Measurements from ENCODE around the gene PATL1.

PATL1 gene

GRCh38 chr11:59676205-59676604 lies 7.4 kb upstream of the PATL1 start:
- H3K27me3 ChIP-seq: no peaks in the 10 kb centered on the region
- no peaks in the 10 kb centered on the region for H3K9me3 ChIP-seq (replicated peaks in 1 of 11)
- no peak for TF ChIP-seq Cebpa-rat (IDR thresholded peaks at IDR 0.05)
- H4K20me1 ChIP-seq: no peaks in the 10 kb centered on the region
- H3K9ac ChIP-seq: no peak overlapping the region
- peaks cover 0 to 6% (median 0%) of the 10 kb centered on the region in 10 experiments; a peak in 3 of 20 replicates for H3K4me1 ChIP-seq
- no peak overlapping the region for H3K27ac ChIP-seq
- H3K4me3 ChIP-seq: no peak overlapping the region
- H3K4me2 ChIP-seq: no peak overlapping the region
- no peaks in the 10 kb centered on the region for H3K36me3 ChIP-seq

DNA sequence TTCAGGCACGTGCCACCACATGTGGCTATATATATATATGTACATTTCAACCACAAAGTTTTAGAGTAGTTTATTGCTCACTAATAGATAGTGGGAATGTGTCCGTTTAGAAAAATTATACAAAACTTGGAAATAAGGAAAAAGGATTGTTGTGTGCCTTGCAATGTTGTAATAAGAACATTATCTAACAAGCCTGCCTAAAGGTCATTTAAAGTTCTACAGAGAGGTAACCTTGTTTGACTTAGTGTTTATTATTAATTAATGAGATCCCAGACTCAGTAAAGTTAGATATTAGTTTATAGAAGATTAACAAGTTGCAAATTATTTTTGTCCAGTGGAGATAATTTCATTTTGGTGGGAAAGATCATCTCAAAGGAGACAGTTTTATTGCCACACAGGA lies 5.5 kb upstream of the PATL1 start:
- H4K20me1 ChIP-seq: no peaks in the 10 kb centered on the region
- H3K27me3 ChIP-seq: no peaks in the 10 kb centered on the region
- H3K9ac ChIP-seq: no peak overlapping the region
- TF ChIP-seq Cebpa-rat (IDR thresholded peaks at IDR 0.05): no peak
- no peak overlapping the region for H3K4me3 ChIP-seq
- peaks cover 8 to 12% (median 10%) of the 10 kb centered on the region in 10 experiments; a peak in 19 of 20 replicates for H3K4me1 ChIP-seq
- no peaks in the 10 kb centered on the region for H3K9me3 ChIP-seq (replicated peaks in 1 of 11)
- no peaks in the 10 kb centered on the region for H3K36me3 ChIP-seq
- H3K27ac ChIP-seq: no peak overlapping the region
- no peak overlapping the region for H3K4me2 ChIP-seq

DNA sequence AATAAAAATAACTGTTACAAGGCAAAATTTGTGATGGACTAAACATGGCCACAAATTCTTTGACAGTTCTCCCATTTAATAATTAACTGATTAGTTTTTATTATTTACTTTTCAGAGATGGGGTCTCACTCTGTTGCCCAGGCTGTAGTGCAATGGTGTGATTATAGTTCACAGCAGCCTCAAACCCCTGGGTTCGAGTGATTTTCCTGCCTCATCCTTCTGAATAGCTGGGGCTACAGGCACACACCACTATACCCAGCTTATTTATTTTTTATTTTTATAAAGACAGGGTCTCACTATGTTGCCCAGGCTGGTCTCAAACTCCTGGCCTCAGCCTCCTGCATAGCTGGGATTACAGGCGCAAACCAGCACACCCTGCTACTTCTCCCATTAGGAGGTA lies 4.5 kb upstream of the PATL1 start:
- no peaks in the 10 kb centered on the region for H3K27me3 ChIP-seq
- H3K27ac ChIP-seq: no peak overlapping the region
- no peaks in the 10 kb centered on the region for H3K36me3 ChIP-seq
- no peak overlapping the region for H3K4me2 ChIP-seq
- H3K9me3 ChIP-seq (replicated peaks in 1 of 11): no peaks in the 10 kb centered on the region
- no peak for TF ChIP-seq Cebpa-rat (IDR thresholded peaks at IDR 0.05)
- no peak overlapping the region for H3K9ac ChIP-seq
- H3K4me3 ChIP-seq: no peak overlapping the region
- H4K20me1 ChIP-seq: peaks cover 0 to 1% (median 0%) of the 10 kb centered on the region in 11 experiments; a peak in 6 of 22 replicates
- H3K4me1 ChIP-seq: peaks cover 8 to 12% (median 10%) of the 10 kb centered on the region in 10 experiments; a peak in 19 of 20 replicates

GRCh38 chr11:59671471-59671870 lies 2.6 kb upstream of the PATL1 start:
- H4K20me1 ChIP-seq: peaks cover 0 to 19% (median 15%) of the 10 kb centered on the region in 11 experiments; a peak in 14 of 22 replicates
- no peak for TF ChIP-seq Cebpa-rat (IDR thresholded peaks at IDR 0.05)
- peaks cover 3 to 7% (median 4%) of the 10 kb centered on the region in 11 experiments for H3K36me3 ChIP-seq
- peaks cover 24 to 28% (median 26%) of the 10 kb centered on the region in 10 experiments for H3K4me1 ChIP-seq
- H3K4me3 ChIP-seq: no peak overlapping the region
- no peak overlapping the region for H3K9ac ChIP-seq
- no peak overlapping the region for H3K4me2 ChIP-seq
- no peak overlapping the region for H3K27ac ChIP-seq
- no peaks in the 10 kb centered on the region for H3K9me3 ChIP-seq (replicated peaks in 1 of 11)
- no peaks in the 10 kb centered on the region for H3K27me3 ChIP-seq

- H4K20me1 ChIP-seq: peaks cover 3 to 34% (median 24%) of the 10 kb centered on the region in 11 experiments; a peak in 18 of 22 replicates
- peak overlapping the region; percentile 76 to 98 (median 89) for H3K27ac ChIP-seq
Observed at GRCh38 chr11:59669611-59670009, 773 bp upstream of the PATL1 start.

GRCh38 chr11:59668188-59668949 lies 468 bp downstream of the PATL1 start:
- peaks cover 25 to 55% (median 28%) of the 10 kb centered on the region in 10 experiments for H3K4me1 ChIP-seq
- H3K27ac ChIP-seq: peak overlapping the region; percentile 76 to 98 (median 89)
- peak overlapping the region; percentile 77 to 93 (median 87) for H3K9ac ChIP-seq
- H3K9me3 ChIP-seq (replicated peaks in 1 of 11): no peaks in the 10 kb centered on the region
- no peaks in the 10 kb centered on the region for H3K27me3 ChIP-seq
- H3K36me3 ChIP-seq: peaks cover 34 to 38% (median 35%) of the 10 kb centered on the region in 11 experiments
- TF ChIP-seq Cebpa-rat (IDR thresholded peaks at IDR 0.05): no peak
- H3K4me2 ChIP-seq: peak overlapping the region; percentile 87 to 99 (median 95)
- peak overlapping the region; percentile 76 to 90 (median 84) for H3K4me3 ChIP-seq
- H4K20me1 ChIP-seq: peaks cover 7 to 46% (median 35%) of the 10 kb centered on the region in 11 experiments; a peak in 19 of 22 replicates

More at GRCh38 chr11:59669611-59670009, 773 bp upstream of the PATL1 start:
- no peaks in the 10 kb centered on the region for H3K9me3 ChIP-seq (replicated peaks in 1 of 11)
- peak overlapping the region; percentile 76 to 90 (median 84) for H3K4me3 ChIP-seq
- H3K4me1 ChIP-seq: peaks cover 25 to 44% (median 28%) of the 10 kb centered on the region in 10 experiments
- H3K9ac ChIP-seq: peak overlapping the region; percentile 77 to 93 (median 87)
- no peaks in the 10 kb centered on the region for H3K27me3 ChIP-seq
- peaks cover 22 to 26% (median 23%) of the 10 kb centered on the region in 11 experiments for H3K36me3 ChIP-seq
- TF ChIP-seq Cebpa-rat (IDR thresholded peaks at IDR 0.05): peak in 10 of 11 experiments; percentile 22 to 92 (median 51); a peak in 12 of 22 replicates
- peak overlapping the region; percentile 84 to 94 (median 88) for H3K4me2 ChIP-seq

GRCh38 chr11:59667812-59668187 lies 1.0 kb downstream of the PATL1 start:
- Histone ChIP-seq H3K4me1 (peaks cover 25 to 61% (median 28%) of the 10 kb centered on the region in 10 experiments), H4K20me1 (peaks cover 7 to 52% (median 39%) of the 10 kb centered on the region in 11 experiments; a peak in 19 of 22 replicates), H3K27ac (peak overlapping the region; percentile 75 to 98 (median 85); a peak in 20 of 22 replicates), H3K36me3 (peaks cover 38 to 44% (median 41%) of the 10 kb centered on the region in 11 experiments), H3K27me3 (no peaks in the 10 kb centered on the region), H3K4me3 (peak overlapping the region; percentile 76 to 90 (median 84)), H3K9me3 (replicated peaks in 1 of 11) (no peaks in the 10 kb centered on the region), H3K4me2 (peak overlapping the region; percentile 87 to 99 (median 95)), H3K9ac (peak overlapping the region; percentile 77 to 93 (median 87))
- no peak for TF ChIP-seq Cebpa-rat (IDR thresholded peaks at IDR 0.05)

DNA sequence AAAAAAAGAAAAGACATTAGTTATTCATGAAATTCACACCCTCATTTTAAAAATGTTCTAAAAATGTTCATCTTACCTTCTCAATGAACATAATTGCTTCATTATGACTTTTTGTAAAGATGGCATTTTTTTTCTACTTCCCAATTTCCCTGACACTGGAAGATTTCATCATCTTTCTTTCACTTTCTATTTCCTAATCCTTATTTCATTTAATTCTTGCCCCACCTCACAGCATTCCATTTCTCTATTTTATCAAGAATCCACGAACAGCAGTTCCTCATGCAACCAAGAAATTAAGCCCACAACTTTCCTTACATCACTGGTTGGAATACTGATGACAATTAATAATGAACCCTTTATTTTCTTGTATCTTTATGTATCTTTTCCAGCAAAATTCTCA lies 1.9 kb downstream of the PATL1 start:
- Histone ChIP-seq H3K4me2 (peak overlapping the region; percentile 87 to 99 (median 95)), H4K20me1 (peaks cover 7 to 60% (median 43%) of the 10 kb centered on the region in 11 experiments; a peak in 19 of 22 replicates), H3K9me3 (replicated peaks in 1 of 11) (no peaks in the 10 kb centered on the region), H3K4me1 (peaks cover 25 to 69% (median 28%) of the 10 kb centered on the region in 10 experiments), H3K9ac (peak overlapping the region in 10 of 11 experiments; percentile 6 to 93 (median 88); a peak in 12 of 22 replicates), H3K4me3 (peak overlapping the region in 7 of 10 experiments; percentile 7 to 90 (median 83); a peak in 9 of 20 replicates), H3K27me3 (no peaks in the 10 kb centered on the region), H3K27ac (peak overlapping the region in 6 of 11 experiments; percentile 78 to 98 (median 89); a peak in 7 of 22 replicates), H3K36me3 (peaks cover 46 to 52% (median 48%) of the 10 kb centered on the region in 11 experiments)
- TF ChIP-seq Cebpa-rat (IDR thresholded peaks at IDR 0.05): 0 out of 22 replicates have a peak, but pooled peaks of 1 of the 11 experiments have one; percentile 20

DNA sequence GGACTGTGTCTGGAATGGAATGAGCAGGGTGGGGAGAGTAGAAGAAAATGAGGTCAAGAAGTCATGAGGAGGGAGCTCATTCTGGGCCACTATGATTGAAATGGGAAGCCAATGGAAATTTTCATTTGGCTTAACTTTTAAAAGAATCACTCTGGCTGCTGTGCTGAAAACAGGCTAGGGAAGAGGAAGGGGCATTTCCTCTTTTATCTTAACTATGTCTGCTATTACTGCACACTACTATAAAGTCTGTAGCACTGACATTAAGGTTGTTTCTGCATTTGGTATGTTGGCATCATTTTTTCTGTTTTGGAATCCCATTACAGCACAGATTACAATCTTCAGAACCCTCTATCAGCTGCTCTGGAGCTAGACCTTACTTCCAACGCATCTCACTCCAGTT lies 8.2 kb downstream of the PATL1 start:
- H3K27ac ChIP-seq: 0 out of 22 replicates have a peak overlapping the region, but pooled peaks of 1 of the 11 experiments have one; percentile 7
- H4K20me1 ChIP-seq: peaks cover 24 to 99% (median 66%) of the 10 kb centered on the region in 11 experiments; a peak in 21 of 22 replicates
- no peak for TF ChIP-seq Cebpa-rat (IDR thresholded peaks at IDR 0.05)
- peak overlapping the region in 4 of 11 experiments; percentile 4 to 61 (median 30); a peak in 6 of 22 replicates for H3K4me2 ChIP-seq
- H3K9me3 ChIP-seq (replicated peaks in 1 of 11): no peaks in the 10 kb centered on the region
- H3K4me1 ChIP-seq: peaks cover 0 to 57% (median 6%) of the 10 kb centered on the region in 10 experiments; a peak in 8 of 20 replicates
- peaks cover 86 to 100% (median 97%) of the 10 kb centered on the region in 11 experiments for H3K36me3 ChIP-seq
- no peak overlapping the region for H3K9ac ChIP-seq
- no peak overlapping the region for H3K4me3 ChIP-seq
- H3K27me3 ChIP-seq: no peaks in the 10 kb centered on the region
